ENCODE results near the gene B4GALNT4.

- no peak for TF ChIP-seq CTCF (IDR thresholded peaks at IDR 0.05)
- no peak for TF ChIP-seq POLR2A (IDR thresholded peaks at IDR 0.05)
Observed at GRCh38 chr11:394858-395655, 25.8 kb downstream of the B4GALNT4 start.
